IMR-90 (cell line): Measurements from ENCODE around the gene PLXNB3. TPM values are rescaled to one million over a fixed set of nuclear protein-coding genes. Genes with fewer than 3 reads are reported as not detected.

Experiments
- ATAC-seq: fragments of 200-7000 bp; cut with Tn5 transposase; 2 replicates; pipeline ENCODE4 v1.9.1; 2020; ENCODE audit warnings: low read depth, mild to moderate bottlenecking, moderate library complexity
- BruUV-seq: library from RNA; stranded (reverse); fragments of 400-500 nt; replicated peaks from 2 replicates; lab custom pipeline; 2021; lab: Mats Ljungman, UMichigan
- CTCF ChIA-PET: fragments of 300-600 bp; formaldehyde crosslinking; extraction: SDS; loops from one replicate; lab custom pipeline; 2021; ENCODE audit warnings: antibody characterized with exemption; lab: Yijun Ruan, JAX
- POLR2A ChIA-PET: fragments of 300-600 bp; sonication (Branson Sonifier 250); formaldehyde crosslinking; loops from one replicate; lab custom pipeline; 2022; ENCODE audit warnings: antibody characterized with exemption; ENCODE audit not compliant: unreplicated experiment; lab: Charles Lee
- DNase-seq: peaks from one replicate; pipeline ENCODE4 v3.0.0; 2013
- H2AFZ ChIP-seq: replicated peaks from 2 replicates; pipeline ENCODE3; 2013; ENCODE audit warnings: low read length, mild to moderate bottlenecking; ENCODE audit not compliant: poor library complexity
- H2AK5ac ChIP-seq: 2 replicates; pipeline ENCODE4 v1.6.1; 2013; ENCODE audit warnings: low read depth, low read length, inconsistent platforms
- H2AK9ac ChIP-seq: replicated peaks from 2 replicates; pipeline ENCODE3; 2013; ENCODE audit warnings: mild to moderate bottlenecking, low read depth, low read length, moderate library complexity; ENCODE audit not compliant: poor library complexity
- H2BK120ac ChIP-seq: 2 replicates; pipeline ENCODE4 v1.6.1; 2013; ENCODE audit warnings: low read depth, low read length, inconsistent platforms
- H2BK15ac ChIP-seq: 3 replicates; pipeline ENCODE4 v1.6.1; 2013; ENCODE audit warnings: low read depth, low read length, inconsistent platforms
- H2BK20ac ChIP-seq: 2 replicates; pipeline ENCODE4 v1.6.1; 2013; ENCODE audit warnings: low read depth, mild to moderate bottlenecking, inconsistent platforms, low read length, moderate library complexity
- H2BK5ac ChIP-seq: 2 replicates; pipeline ENCODE4 v1.6.1; 2013; ENCODE audit warnings: mild to moderate bottlenecking, low read depth, low read length, inconsistent platforms; ENCODE audit not compliant: poor library complexity, severe bottlenecking
- H3K14ac ChIP-seq: replicated peaks from 2 replicates; pipeline ENCODE4 v1.6.1; 2013; ENCODE audit warnings: low read depth, low read length, inconsistent platforms
- H3K18ac ChIP-seq: 2 replicates; pipeline ENCODE4 v1.6.1; 2013; ENCODE audit warnings: low read depth, low read length, control low read depth
- H3K23ac ChIP-seq: 2 replicates; pipeline ENCODE4 v1.6.1; 2013; ENCODE audit warnings: low read depth, low read length, inconsistent platforms
- H3K27ac ChIP-seq: 2 replicates; pipeline ENCODE4 v1.5.1; 2013; ENCODE audit warnings: mild to moderate bottlenecking, control low read depth, low read length; ENCODE audit not compliant: insufficient read depth
- H3K27me3 ChIP-seq: 2 replicates; pipeline ENCODE4 v1.6.1; 2013; ENCODE audit warnings: low read length; ENCODE audit not compliant: control insufficient read depth, insufficient read depth
- H3K36me3 ChIP-seq: 2 replicates; pipeline ENCODE4 v1.6.1; 2013; ENCODE audit warnings: low read length, mixed read lengths; ENCODE audit not compliant: control insufficient read depth, insufficient read depth
- H3K4ac ChIP-seq: 2 replicates; pipeline ENCODE4 v1.6.1; 2013; ENCODE audit warnings: low read depth, low read length, inconsistent platforms
- H3K4me1 ChIP-seq: 2 replicates; pipeline ENCODE4 v1.6.1; 2013; ENCODE audit warnings: low read length, mixed read lengths; ENCODE audit not compliant: control insufficient read depth, insufficient read depth
- H3K4me2 ChIP-seq: 2 replicates; pipeline ENCODE4 v1.6.1; 2013; ENCODE audit warnings: low read depth, mild to moderate bottlenecking, control low read depth, low read length, moderate library complexity
- H3K4me3 ChIP-seq: 2 replicates; pipeline ENCODE4 v1.5.1; 2013; ENCODE audit warnings: low read depth, mild to moderate bottlenecking, control low read depth, low read length, moderate library complexity; ENCODE audit not compliant: insufficient read depth
- H3K56ac ChIP-seq: 2 replicates; pipeline ENCODE4 v1.6.1; 2013; ENCODE audit warnings: low read length, inconsistent platforms; ENCODE audit not compliant: insufficient read depth; ENCODE audit errors: extremely low read depth
- H3K79me1 ChIP-seq, 2 experiments: 2 replicates each; pipeline ENCODE4 v1.6.1; 2013; ENCODE audit warnings: low read length in 2 of 2, inconsistent platforms in 1 of 2, low read depth in 1 of 2
- H3K9ac ChIP-seq: 2 replicates; pipeline ENCODE4 v1.6.1; 2013; ENCODE audit warnings: low read depth, low read length, control low read depth
- H3K9me1 ChIP-seq: 2 replicates; pipeline ENCODE4 v1.6.1; 2013; ENCODE audit warnings: low read length, inconsistent platforms; ENCODE audit not compliant: insufficient read depth
- H3K9me3 ChIP-seq: 2 replicates; pipeline ENCODE4 v1.6.1; 2013; ENCODE audit warnings: low read length; ENCODE audit not compliant: control insufficient read depth, insufficient read depth
- H4K20me1 ChIP-seq: 2 replicates; pipeline ENCODE4 v1.6.1; 2013; ENCODE audit warnings: low read length, inconsistent platforms; ENCODE audit not compliant: insufficient read depth
- H4K5ac ChIP-seq: 2 replicates; pipeline ENCODE4 v1.6.1; 2013; ENCODE audit warnings: mild to moderate bottlenecking, low read depth, low read length, control low read depth
- H4K8ac ChIP-seq, 2 experiments: 2 replicates each; pipeline ENCODE4 v1.6.1; 2013; ENCODE audit warnings: low read depth in 2 of 2, low read length in 2 of 2, control low read depth in 1 of 2, inconsistent platforms in 1 of 2
- H4K91ac ChIP-seq: 2 replicates; pipeline ENCODE4 v1.6.1; 2013; ENCODE audit warnings: low read depth, low read length, inconsistent platforms; ENCODE audit not compliant: insufficient read depth
- MAZ ChIP-seq: IDR thresholded peaks from 2 replicates; pipeline ENCODE4 v1.6.1; 2012; ENCODE audit warnings: low read depth, mild to moderate bottlenecking, low read length, improper control_type of control experiment, moderate library complexity, borderline replicate concordance
- MXI1 ChIP-seq: IDR thresholded peaks from 2 replicates; pipeline ENCODE4 v1.6.1; 2012; ENCODE audit warnings: low read depth, mild to moderate bottlenecking, low read length, moderate library complexity, borderline replicate concordance
- POLR2A ChIP-seq: IDR thresholded peaks from 2 replicates; pipeline ENCODE4 v1.6.1; 2012; ENCODE audit warnings: mild to moderate bottlenecking, low read depth, low read length
- RAD21 ChIP-seq: IDR thresholded peaks from 2 replicates; pipeline ENCODE4 v1.6.1; 2012; ENCODE audit warnings: low read length, improper control_type of control experiment
- WGBS, 2 experiments: methylation state at CpG; one replicate each; pipeline versions ENCODE4 v1.1.5 to v1.1.7; 2013; ENCODE audit warnings: missing lambda C conversion rate in 2 of 2; ENCODE audit not compliant: insufficient read length in 1 of 2; ENCODE audit errors: extremely low coverage in 2 of 2; 5-methylcytosine and 5-hydroxymethylcytosine counted together
- dilution Hi-C: fragments of 300-500 bp; cut with HindIII; formaldehyde crosslinking; loops from one replicate; pipeline ENCODE4 v1.14.3; 2018; ENCODE audit warnings: low sequenced_read_pairs; ENCODE audit not compliant: unreplicated experiment
- in situ Hi-C: fragments of 300-500 bp; cut with MboI; formaldehyde crosslinking; loops from 3 replicates; pipeline ENCODE4 v1.14.3; 2019; ENCODE audit warnings: low sequenced_read_pairs, inconsistent platforms, mixed read lengths
- intact Hi-C: fragments of 100-400 bp; cut with micrococcal nuclease; formaldehyde crosslinking; loops from 2 replicates; pipeline ENCODE4 v1.10.0; 2022
- polyA plus RNA-seq, 3 experiments: library from polyadenylated mRNA; depleted of rRNA; stranded (reverse); fragments of >200 nt; gene quantifications; 2 replicates each; pipeline ENCODE4 v1.2.3, GENCODE V29; 2012; ENCODE audit warnings: low replicate concordance in 1 of 3
- total RNA-seq: library from RNA; depleted of rRNA; stranded (reverse); fragments of >200 nt; gene quantifications from 2 replicates; pipeline ENCODE4 v1.2.3, GENCODE V29; 2012

Gene PLXNB3
- total and polyA plus RNA-seq, 2 of the 4 experiments (the other 2 are of a cell fraction), result 0.36 to 22.3 TPM

- peak; percentile 52 for DNase-seq
- CTCF ChIA-PET, result no interaction called here
Observed at GRCh38 chrX:153726286-153727122, 37.5 kb upstream of the PLXNB3 start.

More at GRCh38 chrX:153726286-153727122, 37.5 kb upstream of the PLXNB3 start:
- Histone ChIP-seq H3K4me1 (peaks cover 17% of the 10 kb centered on the region), H3K18ac (peak overlapping the region; percentile 46; the same call in 1 of the 2 replicates), H2AFZ (peak overlapping the region; percentile 71), H3K9ac (peak overlapping the region; percentile 54), H3K23ac (peak overlapping the region; percentile 65; the same call in 1 of the 2 replicates), H3K9me3 (no peaks in the 10 kb centered on the region; the same call in 1 of the 2 replicates), H2BK20ac (no peak overlapping the region), H3K27ac (peak overlapping the region; percentile 71), H3K56ac (peak overlapping the region; percentile 10; the same call in 1 of the 2 replicates), H4K5ac (peak overlapping the region; percentile 83), H3K27me3 (no peaks in the 10 kb centered on the region), H4K20me1 (peaks cover 14% of the 10 kb centered on the region), H4K91ac (peak overlapping the region; percentile 84), H3K14ac (peak overlapping the region; percentile 54; the same call in 1 of the 2 replicates), H3K4ac (peak overlapping the region; percentile 49), H2BK120ac (peak overlapping the region; percentile 75), H3K9me1 (0 out of 2 replicates have a peak, but pooled peaks cover 5% of the 10 kb centered on the region), H2BK5ac (peak overlapping the region; percentile 85), H2BK15ac (no peak overlapping the region; the same call in 2 of the 3 replicates), H2AK9ac (peak overlapping the region; percentile 85), H3K36me3 (peaks cover 2% of the 10 kb centered on the region; the same call in 1 of the 2 replicates), H3K4me3 (peak overlapping the region; percentile 14), H3K4me2 (peak overlapping the region; percentile 71), H3K79me1 (peaks cover 0 to 27% of the 10 kb centered on the region in 2 experiments; a peak in 2 of 4 replicates), H4K8ac (peak overlapping the region; percentile 83 to 85; a peak in 3 of 4 replicates), H2AK5ac (peak overlapping the region; percentile 51; the same call in 1 of the 2 replicates)
- ATAC-seq, result peak; percentile 22
- POLR2A ChIA-PET, result no interaction called here
- in situ Hi-C loops (no loop called here), dilution Hi-C loops (no loop called here), intact Hi-C loops (no loop called here)
- peak; percentile 30; the same call in 1 of the 2 replicates for TF ChIP-seq MAZ
- no peak for TF ChIP-seq POLR2A
- no peak for TF ChIP-seq MXI1
- no peak for TF ChIP-seq RAD21
- BruUV-seq, result no TSS peak
- 37% methylated on average over 19 of the region's 35 CpGs; no CpG with 5 or more reads in 1 of the 2 experiments for WGBS, 2 experiments
